IgD-negative memory B cell (primary cell): Measurements from ENCODE around the gene SLC2A11. TPM values are rescaled to one million over a fixed set of nuclear protein-coding genes. Genes with fewer than 3 reads are reported as not detected.
"Not testable (repeated sequence)": the region's sequence is repeated elsewhere in the genome, so short reads cannot be mapped to it uniquely, and the experiment has no call there.

Experiments
- H3K27ac Mint-ChIP-seq, 3 donors: one replicate each; pipeline ENCODE4 v1.8.0; 2020 to 2022; ENCODE audit warnings: mild to moderate bottlenecking in 3 of 3, mixed read lengths in 3 of 3, moderate library complexity in 1 of 3
- H3K27me3 Mint-ChIP-seq: one replicate; pipeline ENCODE4 v1.8.0; 2021; ENCODE audit warnings: mixed read lengths
- H3K36me3 Mint-ChIP-seq: one replicate; pipeline ENCODE4 v1.8.0; 2020; ENCODE audit warnings: mild to moderate bottlenecking, mixed read lengths
- H3K4me1 Mint-ChIP-seq, 3 donors: one replicate each; pipeline ENCODE4 v1.8.0; 2020 to 2022; ENCODE audit warnings: mixed read lengths in 3 of 3, mild to moderate bottlenecking in 1 of 3
- H3K4me3 Mint-ChIP-seq, 4 donors: one replicate each; pipeline ENCODE4 v1.8.0; 2020 to 2022; ENCODE audit warnings: mild to moderate bottlenecking in 4 of 4, mixed read lengths in 4 of 4, moderate library complexity in 3 of 4
- H3K9me3 Mint-ChIP-seq, 3 donors: one replicate each; pipeline ENCODE4 v1.8.0; 2020 to 2021; ENCODE audit warnings: mixed read lengths in 3 of 3, mild to moderate bottlenecking in 1 of 3
- polyA plus RNA-seq: library from polyadenylated mRNA; unstranded; fragments of 300-500 nt; fragmentation: Illumina TruSeq; gene quantifications from one replicate; pipeline ENCODE4 v1.2.3, GENCODE V29; 2021

SLC2A11 gene
- polyA plus RNA-seq, 1 donor from 2014 or later: 20.7 TPM

DNA sequence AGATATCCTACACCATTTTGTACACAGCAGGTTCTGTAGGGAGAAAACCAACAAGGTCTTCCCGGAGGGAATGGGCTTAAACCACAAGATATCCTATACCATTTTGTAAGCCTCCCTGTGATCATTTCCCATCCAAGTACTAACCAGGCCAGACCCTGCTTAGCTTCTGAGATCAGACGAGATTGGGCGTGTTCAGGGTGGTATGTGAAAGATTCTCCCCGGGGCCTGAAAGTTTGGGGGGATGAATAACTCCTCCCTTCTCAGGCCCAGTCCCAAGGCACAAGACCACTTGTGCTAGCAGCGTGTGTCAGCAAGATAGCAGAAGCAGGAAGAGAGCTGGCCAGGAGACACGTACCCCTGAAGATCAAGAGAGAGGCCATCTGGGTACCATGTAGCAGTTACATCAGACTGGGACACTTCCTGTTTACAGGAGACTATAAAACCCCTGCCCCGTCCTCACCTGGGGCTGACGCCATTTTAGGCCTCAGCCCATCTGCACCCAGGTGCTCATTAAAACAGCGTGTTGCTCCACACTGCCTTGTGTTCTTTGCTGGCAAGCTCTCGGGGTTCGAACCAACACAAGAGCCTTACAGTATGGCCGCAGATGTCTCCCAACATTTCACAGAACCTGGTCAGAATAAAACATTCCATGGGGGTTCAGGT lies 53.8 kb downstream of the SLC2A11 start:
- Mint-ChIP-seq H3K36me3 (no peaks in the 10 kb centered on the region), H3K27ac (peak overlapping the region in 1 of 3 donors; percentile 82), H3K27me3 (no peaks in the 10 kb centered on the region), H3K4me3 (peak overlapping the region in 2 of 4 donors; percentile 69 to 83), H3K4me1 (peaks cover 19 to 24% (median 23%) of the 10 kb centered on the region in 3 donors), H3K9me3 (no peaks in the 10 kb centered on the region)

DNA sequence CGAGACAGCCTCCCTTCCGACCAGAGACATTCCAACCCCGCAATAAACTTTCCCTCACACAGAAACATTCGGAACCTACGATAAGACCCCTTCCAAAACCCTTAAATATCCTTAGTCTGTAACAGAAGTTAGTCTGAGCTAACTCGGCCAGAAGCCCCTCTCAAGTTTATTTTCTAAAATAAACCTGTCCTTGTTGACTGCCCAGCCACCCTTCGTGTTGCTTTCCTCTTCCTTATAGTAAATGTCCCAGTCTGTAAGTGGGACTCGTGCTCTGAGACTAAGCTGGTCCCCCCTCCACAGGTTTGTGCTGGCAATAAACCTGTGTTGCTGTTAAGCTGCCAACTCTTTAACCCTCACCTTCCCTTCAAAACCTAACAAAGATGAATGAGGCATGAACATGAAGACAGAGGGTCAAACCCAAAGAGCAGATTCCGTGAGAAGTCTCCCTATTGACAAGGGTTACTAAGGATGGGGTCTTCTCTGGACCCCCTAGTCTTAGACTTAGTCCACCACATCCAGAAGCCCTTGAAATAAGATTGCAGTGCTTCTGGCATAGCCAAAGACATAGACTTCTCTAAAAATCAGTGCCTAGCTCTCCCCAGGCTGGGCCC lies 54.7 kb downstream of the SLC2A11 start:
- H3K36me3 Mint-ChIP-seq: no peaks in the 10 kb centered on the region
- peak overlapping the region in 3 of 4 donors; percentile 67 to 83 (median 69) for H3K4me3 Mint-ChIP-seq
- peak overlapping the region in 2 of 3 donors; percentile 3 to 82 for H3K27ac Mint-ChIP-seq
- H3K4me1 Mint-ChIP-seq: peaks cover 19 to 24% (median 23%) of the 10 kb centered on the region in 3 donors
- no peaks in the 10 kb centered on the region for H3K27me3 Mint-ChIP-seq
- H3K9me3 Mint-ChIP-seq: no peaks in the 10 kb centered on the region

DNA sequence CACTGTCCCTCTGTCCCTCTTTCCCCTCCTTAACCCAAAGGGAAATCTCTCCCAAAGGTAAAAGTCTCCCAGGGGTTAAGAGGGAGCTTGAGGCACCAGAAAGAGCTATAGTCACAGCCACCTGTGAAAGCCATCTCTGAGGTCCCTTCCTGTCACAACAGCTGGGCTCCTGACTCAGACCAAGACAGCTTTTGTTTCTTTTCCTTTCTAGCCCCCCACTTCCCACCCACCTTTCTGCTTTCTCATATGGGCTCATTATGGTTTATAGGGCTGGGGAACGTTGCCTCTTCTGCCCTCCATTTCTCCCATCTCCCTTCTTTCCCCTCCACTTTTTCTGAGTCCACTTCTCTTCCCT lies 55.6 kb downstream of the SLC2A11 start:
- Mint-ChIP-seq H3K27ac (peak overlapping the region; percentile 59 to 93 (median 91)), H3K4me3 (peak overlapping the region; percentile 85 to 99 (median 92)), H3K9me3 (no peaks in the 10 kb centered on the region), H3K27me3 (no peaks in the 10 kb centered on the region), H3K4me1 (peaks cover 19 to 24% (median 23%) of the 10 kb centered on the region in 3 donors), H3K36me3 (no peaks in the 10 kb centered on the region)

- Mint-ChIP-seq H3K4me3 (peak overlapping the region; percentile 85 to 99 (median 92)), H3K36me3 (no peaks in the 10 kb centered on the region), H3K27me3 (no peaks in the 10 kb centered on the region), H3K27ac (peak overlapping the region; percentile 59 to 93 (median 91)), H3K9me3 (no peaks in the 10 kb centered on the region), H3K4me1 (peaks cover 19 to 24% (median 23%) of the 10 kb centered on the region in 3 donors)
These were observed 56.1 kb downstream of the SLC2A11 start for GRCh38 chr22:23913661-23914353.

- Mint-ChIP-seq H3K27ac (peak overlapping the region; percentile 59 to 83 (median 67)), H3K4me3 (peak overlapping the region in 3 of 4 donors; percentile 26 to 43 (median 43)), H3K36me3 (no peaks in the 10 kb centered on the region), H3K4me1 (peaks cover 19 to 24% (median 23%) of the 10 kb centered on the region in 3 donors), H3K27me3 (no peaks in the 10 kb centered on the region), H3K9me3 (no peaks in the 10 kb centered on the region)
These were observed 57.6 kb downstream of the SLC2A11 start for GRCh38 chr22:23915290-23915689.

DNA sequence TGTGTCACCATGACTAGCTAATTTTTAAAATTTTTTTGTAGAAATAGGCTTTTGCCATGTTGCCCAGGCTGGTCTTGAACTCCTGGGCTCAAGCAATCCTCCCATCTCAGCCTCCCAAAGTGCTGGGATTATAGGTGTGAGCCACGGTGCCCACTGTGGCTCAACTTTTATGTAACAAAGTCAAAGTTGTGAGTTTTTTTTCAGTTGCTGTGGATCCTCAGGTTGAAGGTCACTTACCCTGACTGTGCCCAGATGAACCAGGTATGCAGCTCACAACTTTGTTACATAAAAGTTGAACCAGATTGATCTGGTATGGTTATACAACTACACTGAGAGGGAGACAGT lies 62.6 kb downstream of the SLC2A11 start:
- not testable (repeated sequence) for H3K27ac Mint-ChIP-seq, H3K4me1 Mint-ChIP-seq, H3K27me3 Mint-ChIP-seq, H3K9me3 Mint-ChIP-seq, H3K4me3 Mint-ChIP-seq
- peaks cover 15% of the 10 kb centered on the region for H3K36me3 Mint-ChIP-seq

DNA sequence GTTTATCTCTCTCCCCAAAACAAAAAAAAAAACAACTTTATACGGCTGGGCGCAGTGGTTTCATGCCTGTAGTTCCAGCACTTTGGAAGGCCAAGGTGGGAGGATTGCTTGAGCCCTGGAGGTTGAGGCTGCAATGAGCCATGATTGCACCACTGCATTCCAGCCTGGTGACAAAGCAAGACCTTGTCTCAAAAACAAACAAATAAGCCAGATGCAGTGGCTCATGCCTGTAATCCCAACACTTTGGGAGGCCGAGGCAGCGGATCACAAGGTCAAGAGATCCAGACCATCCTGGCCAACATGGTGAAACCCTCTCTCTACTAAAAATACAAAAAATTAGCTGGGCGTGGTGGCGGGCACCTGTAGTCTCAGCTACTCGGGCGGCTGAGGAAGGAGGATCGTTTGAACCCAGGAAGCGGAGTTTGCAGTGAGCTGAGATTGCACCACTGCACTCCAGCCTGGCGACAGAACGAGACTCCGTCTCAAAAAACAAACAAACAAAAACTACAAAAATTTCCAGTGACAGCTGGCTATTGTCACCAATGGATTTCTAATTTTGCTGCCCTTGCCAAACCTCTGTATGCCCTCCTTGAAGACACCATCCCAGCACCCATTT lies 64.0 kb downstream of the SLC2A11 start:
- Mint-ChIP-seq H3K36me3 (peaks cover 23% of the 10 kb centered on the region), H3K9me3 (peaks cover 4 to 11% (median 7%) of the 10 kb centered on the region in 3 donors)
- not testable (repeated sequence) for H3K27ac Mint-ChIP-seq, H3K4me3 Mint-ChIP-seq, H3K4me1 Mint-ChIP-seq, H3K27me3 Mint-ChIP-seq

DNA sequence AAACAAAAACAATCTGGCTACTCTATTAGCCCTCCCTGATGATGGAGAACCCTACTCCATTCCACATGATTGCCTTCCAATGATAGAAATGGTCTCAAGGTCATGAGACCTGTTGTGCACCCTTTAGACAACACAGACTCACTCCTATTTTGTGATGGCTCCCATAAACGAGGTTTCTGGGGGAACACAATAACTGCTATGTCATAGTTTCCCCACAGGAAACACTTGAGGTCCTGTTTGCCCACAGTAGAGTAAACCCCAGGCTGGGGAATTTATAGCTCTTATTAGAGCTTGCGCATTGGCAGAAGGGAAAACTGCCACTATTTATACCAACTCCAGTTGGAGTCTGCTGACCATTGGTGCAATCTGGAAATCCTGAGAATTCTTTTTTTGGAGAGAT lies 65.2 kb downstream of the SLC2A11 start:
- Mint-ChIP-seq H3K36me3 (peaks cover 24% of the 10 kb centered on the region), H3K4me1 (peaks cover 0 to 4% (median 0%) of the 10 kb centered on the region in 3 donors), H3K27ac (no peak overlapping the region), H3K4me3 (no peak overlapping the region), H3K9me3 (peaks cover 6 to 11% (median 7%) of the 10 kb centered on the region in 3 donors), H3K27me3 (no peaks in the 10 kb centered on the region)

- H3K27ac Mint-ChIP-seq: no peak overlapping the region
- H3K4me3 Mint-ChIP-seq: no peak overlapping the region
- H3K27me3 Mint-ChIP-seq: no peaks in the 10 kb centered on the region
- peaks cover 3 to 12% (median 4%) of the 10 kb centered on the region in 3 donors for H3K4me1 Mint-ChIP-seq
- peaks cover 24% of the 10 kb centered on the region for H3K36me3 Mint-ChIP-seq
- H3K9me3 Mint-ChIP-seq: peaks cover 6 to 11% (median 7%) of the 10 kb centered on the region in 3 donors
These were observed 67.4 kb downstream of the SLC2A11 start for GRCh38 chr22:23925020-23925606.

DNA sequence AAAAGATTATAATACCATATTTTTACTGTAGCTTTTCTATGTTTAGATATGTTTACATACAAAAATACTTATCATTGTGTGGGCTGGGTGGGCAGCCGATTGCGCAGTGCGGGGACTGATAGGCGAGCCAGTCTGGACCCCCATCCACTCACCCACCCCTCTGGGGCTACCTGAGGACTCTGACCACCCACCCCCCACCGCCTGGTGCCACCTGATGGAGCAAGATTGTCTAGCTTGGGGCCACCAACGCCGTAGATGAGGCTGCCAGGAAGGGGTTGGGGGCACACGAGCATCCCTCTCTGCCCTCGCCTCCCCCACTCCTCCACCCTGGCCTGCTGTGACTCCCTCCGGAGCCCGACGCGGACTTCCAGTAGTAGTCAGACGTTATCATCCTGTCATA lies 68.9 kb downstream of the SLC2A11 start:
- H3K27me3 Mint-ChIP-seq: no peaks in the 10 kb centered on the region
- H3K4me3 Mint-ChIP-seq: no peak overlapping the region
- no peak overlapping the region for H3K27ac Mint-ChIP-seq
- H3K4me1 Mint-ChIP-seq: peaks cover 3 to 12% (median 4%) of the 10 kb centered on the region in 3 donors
- H3K9me3 Mint-ChIP-seq: peaks cover 7 to 11% (median 7%) of the 10 kb centered on the region in 3 donors
- peaks cover 25% of the 10 kb centered on the region for H3K36me3 Mint-ChIP-seq

Other genes with a start within 250 kb of the SLC2A11 start
- gene DRICH1, start 225.6 kb upstream of the SLC2A11 start, polyA plus RNA-seq: not detected
- 3.7 TPM for gene RGL4, start 166.9 kb upstream of the SLC2A11 start, polyA plus RNA-seq
- 0.20 TPM for gene ZNF70, start 106.8 kb upstream of the SLC2A11 start, polyA plus RNA-seq
- 1,081 TPM for gene VPREB3, start 103.5 kb upstream of the SLC2A11 start, polyA plus RNA-seq
- not detected for gene C22orf15, start 94.9 kb upstream of the SLC2A11 start, polyA plus RNA-seq
- gene CHCHD10, start 89.9 kb upstream of the SLC2A11 start, polyA plus RNA-seq: 70.6 TPM
- gene MMP11, start 85.0 kb upstream of the SLC2A11 start, polyA plus RNA-seq: 6.6 TPM
- gene SMARCB1, start 70.9 kb upstream of the SLC2A11 start, polyA plus RNA-seq: 117 TPM
- gene DERL3, start 18.9 kb upstream of the SLC2A11 start, polyA plus RNA-seq: 49.4 TPM
- gene MIF, start 36.5 kb downstream of the SLC2A11 start, polyA plus RNA-seq: 1,216 TPM
- not detected for gene GSTT2B, start 103.3 kb downstream of the SLC2A11 start, polyA plus RNA-seq
- 1.7 TPM for gene DDTL, start 109.0 kb downstream of the SLC2A11 start, polyA plus RNA-seq
- 158 TPM for gene DDT, start 116.6 kb downstream of the SLC2A11 start, polyA plus RNA-seq
- gene GSTT2, start 122.3 kb downstream of the SLC2A11 start, polyA plus RNA-seq: not detected
- gene GSTT4, start 147.6 kb downstream of the SLC2A11 start, polyA plus RNA-seq: not detected
- 9.0 TPM for gene CABIN1, start 153.4 kb downstream of the SLC2A11 start, polyA plus RNA-seq